GM10248 (cell line): ENCODE results near the gene MTMR3.

ENCODE experiments used
- CTCF ChIA-PET: fragments of 300-600 bp; sonication (Branson Sonifier 250); formaldehyde crosslinking; extraction: SDS; loops from one replicate; lab custom pipeline; 2021; ENCODE audit warnings: antibody characterized with exemption; lab: Yijun Ruan, JAX
- POLR2A ChIA-PET: fragments of 350-650 bp; sonication (Branson Sonifier 250); formaldehyde crosslinking; extraction: SDS; loops from one replicate; lab custom pipeline; 2020; ENCODE audit warnings: antibody characterized with exemption; lab: Yijun Ruan, JAX
- DNase-seq: peaks from one replicate; pipeline ENCODE4 v3.0.0; 2012; ENCODE audit errors: extremely low spot score
- CTCF ChIP-seq: IDR thresholded peaks from 2 replicates; pipeline ENCODE4 v1.5.1; 2012; ENCODE audit warnings: mild to moderate bottlenecking, low read depth; ENCODE audit errors: extremely low read depth, missing control alignments, control extremely low read depth

MTMR3 gene

DNA sequence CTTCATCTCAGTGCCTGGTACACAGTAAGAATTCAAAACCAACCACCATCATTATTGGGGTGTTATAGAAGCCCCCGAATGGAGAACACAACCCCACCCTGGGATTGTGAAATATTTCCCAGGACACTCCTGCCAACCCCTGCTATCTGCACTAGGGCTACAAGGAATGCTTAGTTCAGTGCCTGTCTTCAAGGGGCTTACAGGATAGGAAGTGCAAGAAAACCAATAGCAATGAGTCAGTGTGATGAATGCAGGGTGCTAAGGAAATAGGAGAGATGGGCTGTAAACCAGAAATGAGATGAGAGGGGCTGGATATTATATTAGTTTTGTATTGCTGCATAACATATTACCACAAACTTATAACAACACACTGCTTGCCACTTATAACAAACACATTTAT, 43.9 kb upstream of the MTMR3 start:
- DNase-seq, result no peak
- CTCF ChIA-PET, result no interaction called here
- POLR2A ChIA-PET, result no interaction called here
- TF ChIP-seq CTCF, result no peak

DNA sequence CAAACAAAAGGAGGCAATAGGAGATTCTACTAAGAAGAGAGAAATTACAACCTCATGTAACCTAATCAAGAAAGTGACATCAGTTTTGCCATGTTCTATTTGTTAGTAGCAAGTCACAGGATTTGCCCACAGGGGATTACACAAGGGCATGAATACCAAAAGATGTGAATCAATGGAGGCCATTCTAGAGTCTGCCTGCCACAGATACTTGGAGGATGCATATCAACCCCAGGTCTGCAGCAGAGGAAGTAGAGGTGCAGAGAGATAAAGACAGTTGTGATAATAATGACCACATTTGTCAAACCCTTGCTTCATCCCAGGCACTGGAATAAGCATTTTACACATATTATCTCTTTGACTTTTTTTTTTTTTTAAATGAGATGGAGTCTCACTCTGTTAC, 42.5 kb upstream of the MTMR3 start:
- ChIA-PET CTCF (no interaction called here), POLR2A (no interaction called here)
- no peak for TF ChIP-seq CTCF
- no peak for DNase-seq

DNA sequence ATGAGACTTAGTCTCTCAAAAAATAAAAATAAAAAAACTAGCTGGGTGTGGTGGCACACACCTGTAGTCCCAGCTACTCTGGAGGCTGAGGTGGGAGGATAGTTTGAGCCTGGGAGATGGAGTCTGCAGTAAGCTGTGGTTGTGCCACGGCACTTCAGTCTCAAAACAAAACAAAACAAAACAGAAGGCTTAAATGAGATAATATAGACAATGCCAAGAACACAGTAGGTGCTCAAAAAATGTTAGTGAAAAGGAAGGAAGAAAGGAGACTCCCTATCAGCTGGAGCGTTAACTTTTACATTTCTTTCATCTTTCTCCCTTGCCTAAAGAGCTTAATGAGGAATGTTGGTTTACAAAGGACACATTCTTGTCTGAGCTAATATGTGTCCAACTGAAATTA, 40.8 kb upstream of the MTMR3 start:
- no peak for TF ChIP-seq CTCF
- ChIA-PET CTCF (no interaction called here), POLR2A (no interaction called here)
- no peak for DNase-seq

DNA sequence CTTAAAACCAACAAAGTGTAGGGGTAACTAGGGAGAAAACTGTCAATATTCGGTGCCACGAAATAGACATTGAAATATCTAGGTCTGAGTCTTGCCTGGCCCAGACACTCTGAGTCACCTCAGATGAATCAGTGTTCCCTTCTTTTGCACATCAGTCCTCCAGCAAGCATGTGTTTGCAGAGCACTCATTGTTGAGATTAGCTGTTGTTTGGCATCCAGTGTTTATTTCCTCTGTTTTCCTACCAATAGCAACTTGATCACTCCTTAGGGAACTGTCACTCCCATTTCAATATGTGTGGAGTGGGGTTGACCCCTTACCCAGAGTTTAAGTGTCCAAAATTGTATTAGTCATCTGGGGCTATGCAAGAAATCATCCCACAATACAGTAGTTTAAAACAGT, 40.2 kb upstream of the MTMR3 start:
- DNase-seq, result no peak
- no peak for TF ChIP-seq CTCF

DNA sequence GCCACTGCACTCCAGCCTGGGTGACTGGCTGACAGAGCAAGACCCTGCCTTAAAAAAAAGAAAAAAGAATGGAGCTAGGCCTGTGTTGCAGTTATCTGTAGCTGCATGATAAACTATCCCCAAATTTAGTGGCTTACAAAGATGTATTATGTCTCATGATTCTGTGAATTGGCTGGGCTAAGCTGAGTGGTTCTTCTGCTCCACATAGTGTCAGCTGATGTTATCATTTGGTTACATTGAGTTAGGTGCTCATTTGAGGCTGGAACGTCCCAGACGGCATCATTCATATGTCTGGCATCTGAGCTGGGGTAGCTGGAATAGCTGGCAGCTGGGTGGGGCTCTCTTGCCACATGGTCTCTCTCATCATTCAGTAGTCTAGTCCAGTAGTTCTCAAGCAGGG, 36.7 kb upstream of the MTMR3 start:
- no peak for TF ChIP-seq CTCF
- CTCF ChIA-PET, result interaction anchor here (1.0 to 2.9 kb wide), 4 partner anchors 13 to 337 kb away, joined by 3 to 8 read pairs (median 3); no protein-coding TSS in a partner anchor
- no peak for DNase-seq
- POLR2A ChIA-PET, result no interaction called here

More for the DNA sequence above, 40.2 kb upstream of the MTMR3 start:
- CTCF ChIA-PET, result no interaction called here
- POLR2A ChIA-PET, result no interaction called here

DNA sequence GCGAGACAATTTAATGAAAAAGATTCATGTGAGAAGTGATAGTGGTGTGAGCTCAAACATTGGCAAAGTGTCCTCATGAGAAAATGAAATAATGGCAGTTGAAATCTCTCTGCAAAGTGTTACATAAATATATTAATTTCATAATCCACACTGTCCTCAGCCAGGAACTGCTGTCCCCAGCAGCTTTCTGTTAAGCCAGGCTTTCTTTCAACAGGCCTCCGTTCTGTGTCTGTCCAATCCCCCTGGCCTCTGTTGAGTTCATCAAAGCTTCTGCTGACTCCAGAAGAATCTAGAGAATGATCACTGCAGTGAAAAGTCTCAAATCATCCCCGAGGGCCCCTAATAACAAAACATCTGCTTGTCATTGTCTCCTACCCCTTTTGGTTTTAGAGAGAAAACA, 34.9 kb upstream of the MTMR3 start:
- POLR2A ChIA-PET, result no interaction called here
- CTCF ChIA-PET, result interaction anchor here (1.3 to 2.9 kb wide), 2 partner anchors 153 to 157 kb away, joined by 3 to 8 read pairs; no protein-coding TSS in a partner anchor
- TF ChIP-seq CTCF, result no peak
- DNase-seq, result no peak

- no peak for TF ChIP-seq CTCF
- DNase-seq, result no peak
- CTCF ChIA-PET, result no interaction called here
- POLR2A ChIA-PET, result no interaction called here
These were observed 28.5 kb upstream of the MTMR3 start for GRCh38 chr22:29854432-29854831.
